Thoracic aorta (tissue), 2 donors: ENCODE data around the gene CDKAL1. TPM values are rescaled to one million over a fixed set of nuclear protein-coding genes. Genes with fewer than 3 reads are reported as not detected.

Source experiments
- ATAC-seq: fragments of 150-250 bp; one replicate; pipeline ENCODE4 v1.8.0; 2017; ENCODE audit warnings: low read depth; ENCODE audit not compliant: insufficient number of reproducible peaks, low FRiP score
- DNase-seq: peaks from one replicate; pipeline ENCODE4 v3.0.0-alpha.2; 2020; ENCODE audit warnings: low spot score
- H3K27ac ChIP-seq, 2 donors: fragments of 200-600 bp; sonication (generic); 1 replicate in 1 of 2; 2 replicates in 1 of 2; pipeline ENCODE4 v1.5.1; 2016; ENCODE audit warnings: mild to moderate bottlenecking in 2 of 2, moderate library complexity in 2 of 2
- H3K27me3 ChIP-seq: fragments of 200-600 bp; sonication (generic); replicated peaks from 2 replicates; pipeline ENCODE4 v1.6.0; 2016; ENCODE audit warnings: mild to moderate bottlenecking; ENCODE audit not compliant: insufficient read depth
- H3K36me3 ChIP-seq: fragments of 200-600 bp; sonication (generic); one replicate; pipeline ENCODE4 v1.5.1; 2016
- H3K4me1 ChIP-seq, 2 donors: fragments of 200-600 bp; sonication (generic); 1 replicate in 1 of 2; 2 replicates in 1 of 2; pipeline versions ENCODE4 v1.5.1 to v1.6.0; 2016; ENCODE audit warnings: low read depth in 2 of 2, mild to moderate bottlenecking in 1 of 2; ENCODE audit not compliant: control insufficient read depth in 1 of 2
- H3K4me3 ChIP-seq: fragments of 200-600 bp; sonication (generic); 2 replicates; pipeline ENCODE4 v1.5.1; 2016; ENCODE audit warnings: mild to moderate bottlenecking
- H3K9me3 ChIP-seq: fragments of 200-600 bp; sonication (generic); 2 replicates; pipeline ENCODE4 v1.5.1; 2016
- CTCF ChIP-seq: fragments of 200-600 bp; sonication (generic); IDR thresholded peaks from one replicate; pipeline ENCODE4 v1.5.1; 2019; ENCODE audit warnings: antibody characterized with exemption
- total RNA-seq, 2 donors: library from RNA; depleted of rRNA; stranded (reverse); fragments of >200 nt; gene quantifications; one replicate each; pipeline versions ENCODE4 v1.1.0 to v1.2.3, GENCODE V29; 2016

CDKAL1 gene
- total RNA-seq, 2 donors from 2014 or later = 8.5 to 14.6 TPM

GRCh38 chr6:21214738-21215448, 680.6 kb downstream of the CDKAL1 start:
- no peaks in the 10 kb centered on the region for H3K27me3 ChIP-seq
- ATAC-seq = no peak
- H3K27ac ChIP-seq = no peak overlapping the region

GRCh38 chr6:21219241-21219640, 685.0 kb downstream of the CDKAL1 start:
- Histone ChIP-seq H3K27me3 (no peaks in the 10 kb centered on the region), H3K4me1 (no peaks in the 10 kb centered on the region), H3K27ac (no peak overlapping the region), H3K9me3 (no peaks in the 10 kb centered on the region), H3K36me3 (no peaks in the 10 kb centered on the region), H3K4me3 (no peak overlapping the region)
- TF ChIP-seq CTCF = no peak
- DNase-seq = no peak
- no peak for ATAC-seq

More at GRCh38 chr6:21214738-21215448, 680.6 kb downstream of the CDKAL1 start:
- DNase-seq = no peak
- Histone ChIP-seq H3K4me1 (no peaks in the 10 kb centered on the region), H3K36me3 (no peaks in the 10 kb centered on the region), H3K9me3 (no peaks in the 10 kb centered on the region), H3K4me3 (no peak overlapping the region)
- no peak for TF ChIP-seq CTCF

- Histone ChIP-seq H3K27me3 (no peaks in the 10 kb centered on the region), H3K27ac (no peak overlapping the region), H3K4me1 (no peaks in the 10 kb centered on the region), H3K36me3 (no peaks in the 10 kb centered on the region), H3K4me3 (no peak overlapping the region), H3K9me3 (no peaks in the 10 kb centered on the region)
- no peak for DNase-seq
- TF ChIP-seq CTCF = no peak
- no peak for ATAC-seq
Observed at GRCh38 chr6:21219856-21220255, 685.6 kb downstream of the CDKAL1 start.

- TF ChIP-seq CTCF = no peak
- H3K36me3 ChIP-seq = no peaks in the 10 kb centered on the region
- no peaks in the 10 kb centered on the region for H3K9me3 ChIP-seq
- no peaks in the 10 kb centered on the region for H3K27me3 ChIP-seq
- H3K4me1 ChIP-seq = no peaks in the 10 kb centered on the region
- DNase-seq = no peak
- ATAC-seq = no peak
- H3K27ac ChIP-seq = no peak overlapping the region
- no peak overlapping the region for H3K4me3 ChIP-seq
Observed at GRCh38 chr6:21220271-21220987, 686.2 kb downstream of the CDKAL1 start.

GRCh38 chr6:21222656-21223055, 688.4 kb downstream of the CDKAL1 start:
- Histone ChIP-seq H3K4me3 (no peak overlapping the region), H3K36me3 (no peaks in the 10 kb centered on the region), H3K4me1 (no peaks in the 10 kb centered on the region), H3K27ac (no peak overlapping the region), H3K27me3 (no peaks in the 10 kb centered on the region), H3K9me3 (no peaks in the 10 kb centered on the region)
- DNase-seq (no peak), ATAC-seq (no peak)
- no peak for TF ChIP-seq CTCF
